CD14-positive monocyte (primary cell): ENCODE results near the gene MYBPHL. TPM values are rescaled to one million over a fixed set of nuclear protein-coding genes. Genes with fewer than 3 reads are reported as not detected.

ENCODE experiments used
- DNase-seq, 3 donors: peaks; one replicate each; pipeline ENCODE4 v3.0.0-alpha.2; 2011 to 2022
- H2AFZ ChIP-seq: 2 replicates; pipeline ENCODE4 v1.6.0; 2012; ENCODE audit warnings: mild to moderate bottlenecking, low read depth, low read length, inconsistent platforms; ENCODE audit not compliant: insufficient read depth, poor library complexity, severe bottlenecking
- H3K27ac ChIP-seq, 2 donors: 1 replicate in 1 of 2; 2 replicates in 1 of 2; pipeline ENCODE4 v1.5.1; 2012 to 2013; ENCODE audit warnings: low read length in 2 of 2, control low read depth in 1 of 2, inconsistent platforms in 1 of 2, low read depth in 1 of 2, mild to moderate bottlenecking in 1 of 2
- H3K27me3 ChIP-seq, 2 donors: one replicate each; pipeline versions ENCODE4 v1.6.0 to v1.6.1; 2011 to 2013; ENCODE audit warnings: low read length in 2 of 2; ENCODE audit not compliant: control insufficient read depth in 2 of 2, insufficient read depth in 2 of 2
- H3K36me3 ChIP-seq, 2 donors: replicated peaks in 1 of 2; 1 replicate in 1 of 2; 2 replicates in 1 of 2; pipeline versions ENCODE4 v1.5.1 to v1.6.1; 2012 to 2013; ENCODE audit warnings: low read length in 2 of 2, control low read depth in 1 of 2, inconsistent platforms in 1 of 2, mild to moderate bottlenecking in 1 of 2; ENCODE audit not compliant: insufficient read depth in 2 of 2, control insufficient read depth in 1 of 2
- H3K4me1 ChIP-seq, 2 donors: 1 replicate in 1 of 2; 2 replicates in 1 of 2; pipeline versions ENCODE4 v1.5.1 to v1.6.1; 2012 to 2013; ENCODE audit warnings: low read length in 2 of 2, control low read depth in 1 of 2, inconsistent platforms in 1 of 2, mild to moderate bottlenecking in 1 of 2, moderate library complexity in 1 of 2; ENCODE audit not compliant: insufficient read depth in 2 of 2, control insufficient read depth in 1 of 2
- H3K4me2 ChIP-seq: replicated peaks from 2 replicates; pipeline ENCODE3; 2012; ENCODE audit warnings: low read length, moderate library complexity, mild to moderate bottlenecking; ENCODE audit not compliant: poor library complexity, severe bottlenecking; ENCODE audit errors: extremely low read depth
- H3K4me3 ChIP-seq, 3 experiments: fragments of 200-600 bp in 1 of 3; sonication (generic) in 1 of 3; replicated peaks in 1 of 3; 1 replicate in 2 of 3; 2 replicates in 1 of 3; pipeline ENCODE4 v1.5.1; 2011 to 2013; ENCODE audit warnings: low read length in 3 of 3, mild to moderate bottlenecking in 3 of 3, control low read depth in 2 of 3, low read depth in 2 of 3, inconsistent platforms in 1 of 3, moderate library complexity in 1 of 3
- H3K79me2 ChIP-seq: 2 replicates; pipeline ENCODE4 v1.6.0; 2012; ENCODE audit warnings: mild to moderate bottlenecking, control low read depth, inconsistent platforms, low read length, moderate library complexity; ENCODE audit not compliant: insufficient read depth
- H3K9ac ChIP-seq: 2 replicates; pipeline ENCODE4 v1.6.0; 2017; ENCODE audit warnings: low read length, mild to moderate bottlenecking; ENCODE audit not compliant: insufficient read depth, poor library complexity, severe bottlenecking
- H3K9me3 ChIP-seq, 2 donors: replicated peaks in 1 of 2; 1 replicate in 1 of 2; 2 replicates in 1 of 2; pipeline versions ENCODE4 v1.5.1 to v1.6.1; 2012 to 2013; ENCODE audit warnings: low read length in 2 of 2, control low read depth in 1 of 2; ENCODE audit not compliant: control insufficient read depth in 1 of 2, insufficient read depth in 1 of 2
- H4K20me1 ChIP-seq: 2 replicates; pipeline ENCODE4 v1.6.0; 2012; ENCODE audit warnings: mild to moderate bottlenecking, low read length, control low read depth, moderate library complexity; ENCODE audit not compliant: insufficient read depth
- H3K27ac Mint-ChIP-seq, 7 donors: one replicate each; pipeline ENCODE4 v1.8.0; 2020; ENCODE audit warnings: mild to moderate bottlenecking in 7 of 7, mixed read lengths in 7 of 7, moderate library complexity in 6 of 7, inconsistent platforms in 2 of 7
- H3K27me3 Mint-ChIP-seq, 3 donors: one replicate each; pipeline ENCODE4 v1.8.0; 2021 to 2022; ENCODE audit warnings: low read depth in 3 of 3, mild to moderate bottlenecking in 3 of 3, mixed read lengths in 3 of 3, moderate library complexity in 3 of 3, inconsistent platforms in 1 of 3
- H3K36me3 Mint-ChIP-seq, 2 donors: one replicate each; pipeline ENCODE4 v1.8.0; 2020; ENCODE audit warnings: mixed read lengths in 2 of 2, inconsistent platforms in 1 of 2, mild to moderate bottlenecking in 1 of 2
- H3K4me1 Mint-ChIP-seq: one replicate; pipeline ENCODE4 v1.8.0; 2020; ENCODE audit warnings: mild to moderate bottlenecking, mixed read lengths
- H3K4me3 Mint-ChIP-seq, 2 donors: one replicate each; pipeline ENCODE4 v1.8.0; 2020; ENCODE audit warnings: mild to moderate bottlenecking in 2 of 2, mixed read lengths in 2 of 2, moderate library complexity in 1 of 2
- H3K9me3 Mint-ChIP-seq, 7 donors: one replicate each; pipeline ENCODE4 v1.8.0; 2020 to 2022; ENCODE audit warnings: mixed read lengths in 7 of 7, mild to moderate bottlenecking in 6 of 7, moderate library complexity in 6 of 7, inconsistent platforms in 2 of 7
- CTCF ChIP-seq: fragments of 200-600 bp; IDR thresholded peaks from one replicate; pipeline ENCODE4 v1.8.0; 2022; ENCODE audit warnings: antibody characterized with exemption, mild to moderate bottlenecking
- WGBS: methylation state at CpG from one replicate; pipeline ENCODE4 v1.1.5; 2013; ENCODE audit warnings: missing lambda C conversion rate; ENCODE audit not compliant: insufficient coverage; 5-methylcytosine and 5-hydroxymethylcytosine counted together
- intact Hi-C, 2 donors: fragments of 100-400 bp; cut with micrococcal nuclease; formaldehyde crosslinking; loops; one replicate each; pipeline versions ENCODE4 v1.15.0 to v1.15.1; 2023
- polyA plus RNA-seq, 3 donors: library from polyadenylated mRNA; depleted of rRNA in 1 of 3; unstranded in 2 of 3; stranded (reverse) in 1 of 3; fragments of 300-500 nt in 2 of 3; fragments of >200 nt in 1 of 3; fragmentation: Illumina TruSeq in 2 of 3; gene quantifications; 1 replicate in 2 of 3; 2 replicates in 1 of 3; pipeline ENCODE4 v1.2.3, GENCODE V29; 2012 to 2021

The MYBPHL gene
- polyA plus RNA-seq, 3 donors: 0.13 TPM; not detected in 2

DNA sequence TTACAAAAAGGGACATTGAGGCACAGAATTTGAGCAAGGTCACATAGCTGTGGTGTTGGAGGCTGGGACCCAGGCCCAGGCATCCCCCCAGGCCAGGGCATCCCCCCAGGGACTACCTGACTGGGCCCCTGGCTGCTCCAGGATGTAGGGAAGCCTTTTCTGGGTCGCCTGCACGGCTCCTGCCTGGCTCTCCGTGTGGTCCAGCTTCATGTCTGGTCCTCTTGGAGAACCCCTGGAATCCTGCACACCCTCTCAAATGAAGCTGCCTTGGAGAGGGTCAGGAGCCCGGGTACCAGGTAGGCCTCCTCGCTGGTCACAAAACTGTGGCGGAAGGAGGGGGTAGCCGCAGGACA lies 58.4 kb downstream of the MYBPHL start:
- Histone ChIP-seq H3K9me3 (no peaks in the 10 kb centered on the region), H3K4me1 (peaks cover 8 to 13% of the 10 kb centered on the region in 2 donors), H3K27ac (no peak overlapping the region), H2AFZ (no peak overlapping the region), H3K79me2 (no peaks in the 10 kb centered on the region), H3K4me2 (no peak overlapping the region), H3K36me3 (no peaks in the 10 kb centered on the region), H3K4me3 (no peak overlapping the region), H3K27me3 (peaks cover 4 to 29% of the 10 kb centered on the region in 2 donors), H3K9ac (no peak overlapping the region), H4K20me1 (no peaks in the 10 kb centered on the region)
- TF ChIP-seq CTCF: no peak
- 98% methylated on average over 7 of the region's 7 CpGs for WGBS
- H3K27me3 Mint-ChIP-seq: peaks cover 24 to 54% (median 42%) of the 10 kb centered on the region in 3 donors
- intact Hi-C loops: no loop called here
- no peaks in the 10 kb centered on the region for H3K36me3 Mint-ChIP-seq
- H3K27ac Mint-ChIP-seq: no peak overlapping the region
- H3K4me1 Mint-ChIP-seq: peaks cover 8% of the 10 kb centered on the region
- no peak overlapping the region for H3K4me3 Mint-ChIP-seq
- H3K9me3 Mint-ChIP-seq: peaks cover 0 to 9% (median 0%) of the 10 kb centered on the region in 7 donors
- DNase-seq: no peak

- no CpG with 5 or more reads among the region's 8 CpGs for WGBS
Measured at GRCh38 chr1:109247401-109248365, 59.1 kb downstream of the MYBPHL start.

More at GRCh38 chr1:109247401-109248365, 59.1 kb downstream of the MYBPHL start:
- Mint-ChIP-seq H3K9me3 (peaks cover 0 to 5% (median 0%) of the 10 kb centered on the region in 7 donors), H3K4me1 (peaks cover 8% of the 10 kb centered on the region), H3K36me3 (no peaks in the 10 kb centered on the region), H3K4me3 (no peak overlapping the region), H3K27me3 (peaks cover 30 to 59% (median 45%) of the 10 kb centered on the region in 3 donors), H3K27ac (no peak overlapping the region)
- Histone ChIP-seq H3K9ac (no peak overlapping the region), H2AFZ (no peak overlapping the region), H3K9me3 (no peaks in the 10 kb centered on the region), H3K4me1 (peaks cover 8 to 13% of the 10 kb centered on the region in 2 donors), H3K4me2 (no peak overlapping the region), H3K27ac (no peak overlapping the region), H3K79me2 (no peaks in the 10 kb centered on the region), H3K4me3 (no peak overlapping the region), H3K27me3 (peaks cover 4 to 30% of the 10 kb centered on the region in 2 donors), H3K36me3 (no peaks in the 10 kb centered on the region), H4K20me1 (no peaks in the 10 kb centered on the region)
- no peak for DNase-seq
- intact Hi-C loops: no loop called here
- no peak for TF ChIP-seq CTCF
